ENCODE results near the gene PRRG3.

PRRG3 gene

DNA sequence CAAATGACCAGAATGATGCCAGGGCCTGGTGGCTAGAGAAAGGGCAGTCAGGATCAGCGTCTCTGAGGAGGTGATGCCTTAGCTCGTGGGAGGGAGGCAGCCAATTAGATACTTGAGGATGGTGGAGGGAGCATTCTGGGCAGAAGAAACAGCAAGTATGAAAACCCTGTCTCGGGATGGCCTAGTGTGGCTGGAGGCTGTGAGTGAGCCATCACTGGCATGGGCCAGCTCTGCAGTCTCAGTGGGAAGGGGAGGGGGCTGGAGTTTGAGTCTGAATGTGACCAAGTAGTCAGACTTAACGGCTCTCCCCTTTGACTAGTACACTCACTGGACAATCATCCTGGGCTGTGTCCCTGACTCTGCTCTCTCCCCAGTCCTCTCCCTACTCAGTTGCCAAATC is 46.3 kb downstream of the PRRG3 start:
- H3K27ac ChIP-seq = no peak overlapping the region
- DNase-seq (ENCODE audit: low read depth, low spot score) = no peak

- H3K27ac ChIP-seq = no peak overlapping the region
- DNase-seq (ENCODE audit: low read depth, low spot score) = no peak
These were observed 47.1 kb downstream of the PRRG3 start for GRCh38 chrX:151742311-151742710.

- DNase-seq (ENCODE audit: low read depth, low spot score) = no peak
- H3K27ac ChIP-seq = no peak overlapping the region
These were observed 48.6 kb downstream of the PRRG3 start for GRCh38 chrX:151743651-151744470.

- H3K27ac ChIP-seq = no peak overlapping the region
- no peak for DNase-seq (ENCODE audit: low read depth, low spot score)
These were observed 50.4 kb downstream of the PRRG3 start for GRCh38 chrX:151745651-151746050.

DNA sequence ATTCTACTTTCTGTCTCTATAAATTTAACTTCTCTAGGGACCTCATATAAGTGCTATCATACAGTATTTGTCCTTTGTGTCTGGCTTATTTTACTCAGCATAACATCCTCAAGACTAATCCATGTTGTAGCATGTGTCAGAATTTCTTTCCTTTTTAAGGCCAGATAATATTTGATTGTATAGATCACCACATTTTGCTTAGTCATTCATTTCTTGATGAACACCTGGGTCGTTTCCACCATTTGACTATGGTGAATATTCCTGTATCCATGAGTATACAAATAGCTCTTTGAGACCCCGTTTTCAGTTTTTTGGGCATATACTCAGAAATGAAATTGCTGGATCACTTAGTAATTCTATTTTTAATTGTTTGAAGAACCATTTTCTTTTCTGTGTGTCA is 51.2 kb downstream of the PRRG3 start:
- no peak for DNase-seq (ENCODE audit: low read depth, low spot score)
- H3K27ac ChIP-seq = no peak overlapping the region

GRCh38 chrX:151750511-151750910 is 55.3 kb downstream of the PRRG3 start:
- H3K27ac ChIP-seq = no peak overlapping the region
- no peak for DNase-seq (ENCODE audit: low read depth, low spot score)

GRCh38 chrX:151752847-151753246 is 57.6 kb downstream of the PRRG3 start:
- DNase-seq (ENCODE audit: low read depth, low spot score) = no peak
- no peak overlapping the region for H3K27ac ChIP-seq

DNA sequence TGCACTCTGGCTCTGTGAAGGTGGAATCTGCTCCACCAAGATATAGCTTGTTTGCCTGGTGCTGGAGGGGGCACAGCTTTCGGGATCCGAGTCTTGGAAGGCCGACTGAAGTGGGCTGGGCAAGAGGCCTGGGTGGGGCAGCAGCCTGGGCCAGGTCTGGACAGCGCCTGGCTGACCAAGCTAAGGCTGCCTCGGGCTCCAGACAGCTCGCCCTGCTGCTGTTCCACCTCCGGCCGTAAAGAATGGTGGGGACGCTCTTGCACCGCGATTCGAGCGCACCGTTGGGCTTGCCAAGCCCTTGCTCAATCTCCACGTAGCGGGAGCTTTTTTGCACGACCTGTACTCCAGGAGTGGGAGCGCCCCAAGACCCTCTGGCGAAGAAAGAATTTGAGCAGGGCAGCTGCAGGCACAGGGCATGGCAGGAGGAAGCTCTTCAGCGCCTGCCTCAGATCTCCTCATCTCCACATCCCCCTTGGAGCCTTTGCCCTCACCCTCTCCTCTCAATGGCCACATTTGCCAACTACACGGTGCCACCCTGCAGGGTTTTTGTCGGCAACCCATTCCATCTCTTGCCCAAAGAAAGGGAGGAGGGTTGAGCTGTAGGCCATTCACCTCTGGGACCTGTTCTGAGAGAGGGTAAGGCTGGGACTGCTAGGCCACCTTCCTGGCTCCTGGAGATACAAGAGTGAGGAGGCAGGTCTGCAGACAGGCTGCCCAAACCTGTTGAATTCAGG is 58.2 kb downstream of the PRRG3 start:
- no peak for DNase-seq (ENCODE audit: low read depth, low spot score)
- H3K27ac ChIP-seq = no peak overlapping the region

GRCh38 chrX:151754047-151754429 is 58.8 kb downstream of the PRRG3 start:
- peak; percentile 64 for DNase-seq (ENCODE audit: low read depth, low spot score)
- peak overlapping the region; percentile 47 for H3K27ac ChIP-seq

DNA sequence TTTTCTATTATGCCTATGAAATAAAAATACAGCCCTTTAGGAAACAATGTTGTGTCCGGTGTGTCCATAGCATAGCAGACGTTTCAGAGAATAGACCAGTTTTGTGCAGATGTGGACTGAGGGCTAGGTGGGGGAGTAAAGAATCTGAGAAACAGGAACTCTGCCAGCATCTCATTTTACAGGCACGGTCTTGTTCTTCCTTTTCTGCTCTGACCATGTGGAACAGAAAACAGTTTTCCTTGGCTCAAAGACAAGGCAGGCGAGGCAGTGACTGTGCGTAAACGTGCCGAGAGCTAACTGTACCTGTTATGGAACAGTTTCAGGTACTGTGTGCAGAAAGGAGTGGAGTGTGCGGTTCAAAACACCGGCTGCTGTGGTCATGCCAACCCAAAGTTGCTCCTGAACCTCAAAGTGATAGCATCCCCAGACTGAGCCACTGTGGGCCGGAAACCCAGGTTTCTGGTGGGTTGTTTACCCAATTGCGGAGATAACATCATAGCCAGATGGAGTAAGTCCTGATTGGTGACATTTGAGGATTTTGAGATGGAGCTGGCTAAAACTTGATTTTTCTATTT is 59.5 kb downstream of the PRRG3 start:
- H3K27ac ChIP-seq = peak overlapping the region; percentile 47
- peak; percentile 43 for DNase-seq (ENCODE audit: low read depth, low spot score)

All from epithelial cell of prostate (primary cell).